HepG2 (cell line): ENCODE data around the gene SDC4. TPM values are rescaled to one million over a fixed set of nuclear protein-coding genes. Genes with fewer than 3 reads are reported as not detected.

Source experiments
- CEBPG ChIP-seq: IDR thresholded peaks from 2 replicates; pipeline ENCODE4 v1.6.1; 2016
- ERF ChIP-seq: IDR thresholded peaks from 2 replicates; pipeline ENCODE4 v1.6.1; 2018; ENCODE audit warnings: missing biosample characterization, missing genetic modification reagents
- KDM5B ChIP-seq: sonication (generic); formaldehyde crosslinking; IDR thresholded peaks from 2 replicates; pipeline ENCODE4 v1.4.0; 2020; ENCODE audit warnings: missing genetic modification reagents, mild to moderate bottlenecking, borderline replicate concordance
- MATR3 ChIP-seq: sonication (generic); formaldehyde crosslinking; IDR thresholded peaks from 2 replicates; pipeline ENCODE4 v1.4.0; 2020; ENCODE audit warnings: missing genetic modification reagents
- MIXL1 ChIP-seq: IDR thresholded peaks from 2 replicates; pipeline ENCODE4 v1.6.1; 2016
- MXD1 ChIP-seq: sonication (generic); formaldehyde crosslinking; IDR thresholded peaks from 2 replicates; pipeline ENCODE4 v1.4.0; 2020; ENCODE audit warnings: mild to moderate bottlenecking, missing genetic modification reagents
- NCOA2 ChIP-seq: sonication (generic); formaldehyde crosslinking; IDR thresholded peaks from 2 replicates; pipeline ENCODE4 v1.8.0; 2022; ENCODE audit warnings: inconsistent platforms
- NFRKB ChIP-seq: fragments of 450-650 bp; IDR thresholded peaks from 2 replicates; pipeline ENCODE4 v1.6.1; 2017
- NRL ChIP-seq: sonication (generic); formaldehyde crosslinking; IDR thresholded peaks from 2 replicates; pipeline ENCODE4 v1.5.0; 2020; ENCODE audit warnings: missing genetic modification reagents, mild to moderate bottlenecking, moderate library complexity, borderline replicate concordance
- PLSCR1 ChIP-seq: sonication (generic); formaldehyde crosslinking; IDR thresholded peaks from 2 replicates; pipeline ENCODE4 v1.5.0; 2020; ENCODE audit warnings: missing genetic modification reagents, mild to moderate bottlenecking, borderline replicate concordance
- REPIN1 ChIP-seq: sonication (generic); formaldehyde crosslinking; IDR thresholded peaks from 2 replicates; pipeline ENCODE4 v1.8.0; 2022; ENCODE audit warnings: missing genetic modification reagents, low read depth, mild to moderate bottlenecking, borderline replicate concordance
- SRY ChIP-seq: sonication (generic); formaldehyde crosslinking; IDR thresholded peaks from 2 replicates; pipeline ENCODE4 v1.8.0; 2022; ENCODE audit warnings: mild to moderate bottlenecking, missing genetic modification reagents
- TGIF2 ChIP-seq: IDR thresholded peaks from 2 replicates; pipeline ENCODE4 v1.6.1; 2016; ENCODE audit warnings: control low read depth, missing compliant biosample characterization
- TMF1 ChIP-seq: sonication (generic); formaldehyde crosslinking; IDR thresholded peaks from 2 replicates; pipeline ENCODE4 v1.8.1; 2022; ENCODE audit warnings: low read depth, missing genetic modification reagents
- TOPORS ChIP-seq: sonication (generic); formaldehyde crosslinking; IDR thresholded peaks from 2 replicates; pipeline ENCODE4 v1.8.0; 2023; ENCODE audit warnings: mild to moderate bottlenecking, missing genetic modification reagents
- ZMYM4 ChIP-seq: sonication (generic); formaldehyde crosslinking; IDR thresholded peaks from 2 replicates; pipeline ENCODE4 v1.8.1; 2023; ENCODE audit warnings: mild to moderate bottlenecking, missing genetic modification reagents
- ZNF121 ChIP-seq: sonication (generic); formaldehyde crosslinking; IDR thresholded peaks from 2 replicates; pipeline ENCODE4 v1.5.0; 2020; ENCODE audit warnings: mild to moderate bottlenecking, missing genetic modification reagents
- ZNF670 ChIP-seq: sonication (generic); formaldehyde crosslinking; IDR thresholded peaks from 2 replicates; pipeline ENCODE4 v1.8.0; 2022; ENCODE audit warnings: mild to moderate bottlenecking, missing genetic modification reagents, borderline replicate concordance
- ZSCAN20 ChIP-seq: sonication (generic); formaldehyde crosslinking; IDR thresholded peaks from 2 replicates; pipeline ENCODE4 v1.4.0; 2020; ENCODE audit warnings: missing genetic modification reagents, mild to moderate bottlenecking, borderline replicate concordance
- ZSCAN29 ChIP-seq: sonication (generic); formaldehyde crosslinking; conservative IDR thresholded peaks from 2 replicates; pipeline ENCODE4 v1.4.0; 2020; ENCODE audit warnings: mild to moderate bottlenecking, missing genetic modification reagents
- polyA plus RNA-seq, 8 experiments: library from polyadenylated mRNA; depleted of rRNA in 3 of 8; stranded (reverse) in 7 of 8; unstranded in 1 of 8; fragments of >200 nt; fragmentation: Illumina TruSeq in 4 of 8; extraction: Trizol in 4 of 8; gene quantifications; 2 replicates each; pipeline versions ENCODE4 v1.2.1 to v1.2.3, GENCODE V29; 2011 to 2016; ENCODE audit warnings: low read depth in 4 of 8, missing spikeins in 1 of 8, mixed read lengths in 1 of 8; ENCODE audit not compliant: insufficient read depth in 1 of 8
- total RNA-seq, 5 experiments: library from RNA; depleted of rRNA; stranded (reverse); fragments of >200 nt; fragmentation: Illumina TruSeq; extraction: Trizol; gene quantifications; 2 replicates each; pipeline ENCODE4 v1.2.3, GENCODE V29; 2016; ENCODE audit warnings: low read depth in 1 of 5
- TF ChIP-seq, protein P1 (sequence below): sonication (generic); formaldehyde crosslinking; IDR thresholded peaks from 2 replicates; pipeline ENCODE4 v1.8.0; 2023; ENCODE audit warnings: mild to moderate bottlenecking, missing genetic modification reagents
- TF ChIP-seq, protein P2 (sequence below): sonication (generic); formaldehyde crosslinking; conservative IDR thresholded peaks from 2 replicates; pipeline ENCODE4 v1.8.0; 2022; ENCODE audit warnings: low read depth, missing genetic modification reagents
- TF ChIP-seq, protein P3 (sequence below): IDR thresholded peaks from 2 replicates; pipeline ENCODE4 v1.6.1; 2016; ENCODE audit warnings: low read depth
- TF ChIP-seq, protein P4 (sequence below): sonication (generic); formaldehyde crosslinking; conservative IDR thresholded peaks from 2 replicates; pipeline ENCODE4 v1.8.1; 2023; ENCODE audit warnings: missing genetic modification reagents
- TF ChIP-seq, protein P5 (sequence below): sonication (generic); formaldehyde crosslinking; IDR thresholded peaks from 2 replicates; pipeline ENCODE4 v1.4.0; 2020; ENCODE audit warnings: missing genetic modification reagents

SDC4 gene
- total and polyA plus RNA-seq, 2 of the 13 experiments (the other 11 are each of a cell fraction or from before 2014, with no cell fraction given): 49.0 to 65.1 TPM

DNA sequence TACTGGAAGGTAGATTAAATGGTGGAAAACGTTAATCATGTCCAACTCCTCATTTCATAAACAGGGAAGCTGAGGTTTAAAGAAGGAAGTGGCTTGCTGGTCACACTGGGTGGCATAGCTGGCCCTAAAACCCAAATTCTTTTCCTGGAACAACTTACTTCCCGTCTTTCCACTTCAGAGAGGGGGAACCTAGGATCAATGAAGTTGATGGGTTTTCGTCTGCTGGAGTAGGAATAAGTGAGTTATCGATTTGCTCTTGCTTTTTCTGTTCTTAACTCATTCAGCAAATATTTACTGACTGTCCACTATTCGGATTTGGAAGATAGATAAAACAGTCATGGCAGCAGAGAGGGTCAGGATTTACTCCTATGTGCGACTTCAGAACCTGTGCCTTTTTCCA lies 13.6 kb upstream of the SDC4 start (continued):
- TF ChIP-seq, protein P1, sequence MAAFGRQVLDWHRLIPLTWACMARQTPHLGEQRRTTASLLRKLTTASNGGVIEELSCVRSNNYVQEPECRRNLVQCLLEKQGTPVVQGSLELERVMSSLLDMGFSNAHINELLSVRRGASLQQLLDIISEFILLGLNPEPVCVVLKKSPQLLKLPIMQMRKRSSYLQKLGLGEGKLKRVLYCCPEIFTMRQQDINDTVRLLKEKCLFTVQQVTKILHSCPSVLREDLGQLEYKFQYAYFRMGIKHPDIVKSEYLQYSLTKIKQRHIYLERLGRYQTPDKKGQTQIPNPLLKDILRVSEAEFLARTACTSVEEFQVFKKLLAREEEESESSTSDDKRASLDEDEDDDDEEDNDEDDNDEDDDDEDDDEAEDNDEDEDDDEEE (CRISPR knock-in tag): no peak
- TF ChIP-seq ZNF121 (CRISPR knock-in tag) (no peak), TMF1 (CRISPR knock-in tag) (no peak), ZMYM4 (CRISPR knock-in tag) (no peak; the same call in 1 of the 2 replicates), TGIF2 (CRISPR knock-in tag) (no peak), ERF (CRISPR knock-in tag) (0 out of 2 replicates have a peak, but pooled peaks have one; percentile 16), MIXL1 (peak; percentile 80), ZNF670 (CRISPR knock-in tag) (no peak), PLSCR1 (CRISPR knock-in tag) (no peak), ZSCAN29 (no peak), NFRKB (no peak), NCOA2 (CRISPR knock-in tag) (peak; percentile 33; the same call in 1 of the 2 replicates), NRL (no peak), KDM5B (CRISPR knock-in tag) (no peak), TOPORS (CRISPR knock-in tag) (no peak), ZSCAN20 (CRISPR knock-in tag) (no peak), REPIN1 (CRISPR knock-in tag) (no peak), SRY (no peak), CEBPG (peak; percentile 24; the same call in 1 of the 2 replicates), MATR3 (CRISPR knock-in tag) (no peak), MXD1 (CRISPR knock-in tag) (no peak)
- TF ChIP-seq, protein P2, sequence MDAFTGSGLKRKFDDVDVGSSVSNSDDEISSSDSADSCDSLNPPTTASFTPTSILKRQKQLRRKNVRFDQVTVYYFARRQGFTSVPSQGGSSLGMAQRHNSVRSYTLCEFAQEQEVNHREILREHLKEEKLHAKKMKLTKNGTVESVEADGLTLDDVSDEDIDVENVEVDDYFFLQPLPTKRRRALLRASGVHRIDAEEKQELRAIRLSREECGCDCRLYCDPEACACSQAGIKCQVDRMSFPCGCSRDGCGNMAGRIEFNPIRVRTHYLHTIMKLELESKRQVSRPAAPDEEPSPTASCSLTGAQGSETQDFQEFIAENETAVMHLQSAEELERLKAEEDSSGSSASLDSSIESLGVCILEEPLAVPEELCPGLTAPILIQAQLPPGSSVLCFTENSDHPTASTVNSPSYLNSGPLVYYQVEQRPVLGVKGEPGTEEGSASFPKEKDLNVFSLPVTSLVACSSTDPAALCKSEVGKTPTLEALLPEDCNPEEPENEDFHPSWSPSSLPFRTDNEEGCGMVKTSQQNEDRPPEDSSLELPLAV (CRISPR knock-in tag): no peak
- TF ChIP-seq, protein P3, sequence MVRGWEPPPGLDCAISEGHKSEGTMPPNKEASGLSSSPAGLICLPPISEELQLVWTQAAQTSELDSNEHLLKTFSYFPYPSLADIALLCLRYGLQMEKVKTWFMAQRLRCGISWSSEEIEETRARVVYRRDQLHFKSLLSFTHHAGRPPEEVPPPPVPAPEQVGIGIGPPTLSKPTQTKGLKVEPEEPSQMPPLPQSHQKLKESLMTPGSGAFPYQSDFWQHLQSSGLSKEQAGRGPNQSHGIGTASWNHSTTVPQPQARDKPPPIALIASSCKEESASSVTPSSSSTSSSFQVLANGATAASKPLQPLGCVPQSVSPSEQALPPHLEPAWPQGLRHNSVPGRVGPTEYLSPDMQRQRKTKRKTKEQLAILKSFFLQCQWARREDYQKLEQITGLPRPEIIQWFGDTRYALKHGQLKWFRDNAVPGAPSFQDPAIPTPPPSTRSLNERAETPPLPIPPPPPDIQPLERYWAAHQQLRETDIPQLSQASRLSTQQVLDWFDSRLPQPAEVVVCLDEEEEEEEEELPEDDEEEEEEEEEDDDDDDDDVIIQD (CRISPR knock-in tag): peak; percentile 68
- TF ChIP-seq, protein P4, sequence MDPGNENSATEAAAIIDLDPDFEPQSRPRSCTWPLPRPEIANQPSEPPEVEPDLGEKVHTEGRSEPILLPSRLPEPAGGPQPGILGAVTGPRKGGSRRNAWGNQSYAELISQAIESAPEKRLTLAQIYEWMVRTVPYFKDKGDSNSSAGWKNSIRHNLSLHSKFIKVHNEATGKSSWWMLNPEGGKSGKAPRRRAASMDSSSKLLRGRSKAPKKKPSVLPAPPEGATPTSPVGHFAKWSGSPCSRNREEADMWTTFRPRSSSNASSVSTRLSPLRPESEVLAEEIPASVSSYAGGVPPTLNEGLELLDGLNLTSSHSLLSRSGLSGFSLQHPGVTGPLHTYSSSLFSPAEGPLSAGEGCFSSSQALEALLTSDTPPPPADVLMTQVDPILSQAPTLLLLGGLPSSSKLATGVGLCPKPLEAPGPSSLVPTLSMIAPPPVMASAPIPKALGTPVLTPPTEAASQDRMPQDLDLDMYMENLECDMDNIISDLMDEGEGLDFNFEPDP: no peak
- TF ChIP-seq, protein P5, sequence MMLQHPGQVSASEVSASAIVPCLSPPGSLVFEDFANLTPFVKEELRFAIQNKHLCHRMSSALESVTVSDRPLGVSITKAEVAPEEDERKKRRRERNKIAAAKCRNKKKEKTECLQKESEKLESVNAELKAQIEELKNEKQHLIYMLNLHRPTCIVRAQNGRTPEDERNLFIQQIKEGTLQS: no peak
